Activated CD4-positive, alpha-beta T cell treated with anti-CD3 and anti-CD28 coated beads, Interleukin-2, amount 50 U/mL, for 24 hours (primary cell): ENCODE results near the gene TMPRSS6.

ENCODE experiments used
- DNase-seq, 2 donors: peaks; one replicate each; pipeline ENCODE4 v3.0.0-alpha.2; 2020; ENCODE audit warnings: low read depth in 1 of 2, low spot score in 1 of 2

The TMPRSS6 gene

DNA sequence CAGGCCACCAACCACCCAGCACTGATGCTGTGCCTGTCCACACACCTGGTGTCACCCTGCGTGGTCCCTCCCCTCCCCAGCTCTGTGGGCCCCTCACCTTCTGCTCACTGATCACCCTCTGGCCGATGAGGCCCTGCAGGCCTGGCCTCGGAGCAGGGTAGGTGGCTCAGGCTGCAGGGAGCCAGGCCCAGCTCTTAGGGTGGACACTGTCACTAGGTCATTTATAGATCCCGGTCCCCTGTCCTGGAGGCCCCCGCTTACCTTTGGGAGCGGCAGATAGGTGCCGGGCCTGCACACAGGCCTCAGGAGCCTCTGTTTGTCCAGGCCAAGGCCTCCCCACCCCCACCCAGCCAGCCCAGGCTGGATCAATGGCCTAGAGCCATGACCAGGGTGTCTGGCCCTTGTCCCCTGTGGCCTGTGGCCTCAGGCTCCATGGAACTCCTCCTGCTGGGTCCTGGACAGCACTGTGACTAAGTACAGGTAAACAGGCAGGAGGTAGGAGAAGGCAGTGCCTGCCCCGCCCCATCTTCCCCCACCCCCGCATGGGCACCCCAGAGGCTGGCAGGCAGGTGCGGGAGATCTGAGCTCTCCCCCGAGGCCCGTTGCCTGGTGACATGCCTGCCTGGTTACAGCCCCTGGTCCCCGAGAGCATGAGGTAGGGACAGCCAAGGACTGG lies at the start of gene TMPRSS6:
TMPRSS6 (minus strand) TSS at position 472 of the 676 bp plus-strand sequence. CDS start 6,296 bp downstream, outside the sequence.
- DNase-seq: no peak

DNA sequence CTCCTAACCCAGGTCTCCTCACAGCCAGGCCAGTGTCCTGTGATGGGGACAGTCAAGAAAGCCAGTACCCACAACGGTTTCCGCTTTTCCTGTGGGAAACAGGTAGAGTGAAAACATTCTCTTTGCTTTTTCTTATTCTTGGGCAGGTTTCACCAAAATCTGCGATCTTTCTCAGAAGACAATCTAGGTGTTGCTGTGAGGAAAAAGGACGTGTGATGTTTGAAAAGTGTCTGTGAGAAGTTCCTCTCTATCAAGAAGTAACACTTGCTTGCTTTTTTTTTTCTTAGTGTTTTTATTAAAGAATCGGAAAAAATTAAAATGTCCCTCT lies 49.4 kb upstream of the TMPRSS6 start:
- no peak for DNase-seq

GRCh38 chr22:37157516-37158285 lies 48.2 kb upstream of the TMPRSS6 start:
- DNase-seq: no peak

DNA sequence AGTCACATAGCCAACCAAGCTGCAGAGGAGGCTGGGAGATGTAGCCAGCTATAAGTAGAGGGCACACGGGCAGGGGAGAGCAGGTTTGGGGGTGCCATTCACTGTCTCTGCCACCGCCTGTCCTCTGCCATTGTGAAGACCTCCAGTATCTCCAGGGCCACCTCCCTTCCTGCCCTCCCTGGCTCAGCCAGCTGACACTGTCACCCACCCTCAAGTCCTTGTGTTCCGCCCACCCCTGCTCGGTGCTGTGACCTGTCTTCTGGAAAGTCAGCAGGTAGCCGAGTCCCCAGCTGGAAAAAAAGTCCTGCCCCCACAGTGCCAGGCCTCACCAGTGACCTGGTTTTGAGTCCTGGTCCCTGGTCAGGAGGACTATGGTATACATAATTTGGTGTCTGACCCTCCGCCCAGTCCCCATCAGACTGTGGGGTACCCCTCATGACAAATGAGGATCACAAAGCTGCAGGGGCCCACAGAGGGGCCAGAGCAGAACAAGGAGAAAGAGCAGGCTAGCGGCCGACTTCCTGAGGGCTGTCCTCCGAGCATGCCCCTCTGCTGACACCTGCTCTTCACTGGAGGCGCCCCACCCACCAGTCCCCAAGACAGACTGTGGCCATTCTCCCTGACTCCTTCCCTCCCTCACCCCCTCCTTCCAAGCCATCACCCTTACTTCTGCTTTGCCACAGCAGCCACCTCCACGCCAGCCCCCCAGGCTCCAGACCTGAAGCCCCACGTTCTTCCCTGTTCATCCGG lies 47.3 kb upstream of the TMPRSS6 start:
- no peak for DNase-seq

DNA sequence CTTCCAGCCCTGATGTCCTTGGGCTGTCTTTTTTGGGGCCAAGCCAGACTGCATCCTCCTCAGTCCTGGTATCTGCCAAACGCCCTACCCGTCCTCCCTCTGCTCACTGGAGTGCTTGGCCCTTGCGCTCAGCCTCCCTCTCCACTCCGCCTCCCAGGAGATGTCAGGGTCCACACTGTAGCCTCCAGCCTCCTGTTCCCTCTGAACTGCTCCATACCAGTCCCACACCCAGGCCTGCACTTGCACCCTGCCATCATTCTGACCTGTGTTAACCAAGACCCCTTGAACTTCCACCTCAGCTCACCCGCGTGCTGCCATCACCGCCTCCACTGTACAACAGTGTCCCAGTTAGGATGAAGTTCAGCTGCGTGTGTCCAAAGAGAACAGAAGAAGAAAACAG lies 46.5 kb upstream of the TMPRSS6 start:
- no peak for DNase-seq

DNA sequence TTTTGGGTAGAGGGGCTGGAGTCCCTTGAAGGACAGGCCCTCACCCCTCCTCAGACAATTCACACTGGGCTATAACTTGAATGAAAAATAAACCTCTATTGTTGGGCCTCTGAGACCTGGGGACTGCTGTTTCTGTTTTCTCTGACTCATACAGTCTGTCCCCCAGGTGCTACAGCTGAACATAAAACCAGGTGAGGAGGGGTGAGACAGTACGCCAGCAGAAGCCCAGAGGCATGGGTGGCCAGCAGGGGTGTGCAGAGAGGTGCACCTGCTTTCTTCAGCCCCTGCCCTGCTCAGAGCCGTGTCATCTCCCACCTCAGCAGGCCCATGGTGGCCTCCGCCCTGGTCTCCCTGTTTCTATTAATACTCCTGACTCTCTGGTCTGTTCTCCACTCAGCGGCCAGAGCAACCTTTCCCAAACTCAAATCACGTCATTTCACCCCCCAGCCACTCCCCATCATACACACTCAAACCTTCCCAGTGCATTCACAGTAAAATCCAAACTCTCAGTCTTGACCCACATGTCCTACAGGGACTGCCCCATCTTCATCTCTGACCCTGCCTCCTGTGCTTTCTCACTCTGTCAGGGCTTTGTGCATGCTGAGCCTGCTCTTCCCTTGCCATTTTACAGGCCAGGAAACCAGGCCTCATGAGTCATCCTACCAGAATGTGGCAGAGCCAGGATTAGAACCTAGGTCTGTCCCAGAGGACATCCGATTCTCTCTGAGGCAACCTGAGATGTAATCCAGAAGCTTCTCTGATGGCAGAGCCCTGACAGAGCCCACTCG lies 45.6 kb upstream of the TMPRSS6 start:
- no peak for DNase-seq

GRCh38 chr22:37153901-37154300 lies 44.4 kb upstream of the TMPRSS6 start:
- no peak for DNase-seq

- no peak for DNase-seq
Observed at GRCh38 chr22:37151401-37151800, 41.9 kb upstream of the TMPRSS6 start.

DNA sequence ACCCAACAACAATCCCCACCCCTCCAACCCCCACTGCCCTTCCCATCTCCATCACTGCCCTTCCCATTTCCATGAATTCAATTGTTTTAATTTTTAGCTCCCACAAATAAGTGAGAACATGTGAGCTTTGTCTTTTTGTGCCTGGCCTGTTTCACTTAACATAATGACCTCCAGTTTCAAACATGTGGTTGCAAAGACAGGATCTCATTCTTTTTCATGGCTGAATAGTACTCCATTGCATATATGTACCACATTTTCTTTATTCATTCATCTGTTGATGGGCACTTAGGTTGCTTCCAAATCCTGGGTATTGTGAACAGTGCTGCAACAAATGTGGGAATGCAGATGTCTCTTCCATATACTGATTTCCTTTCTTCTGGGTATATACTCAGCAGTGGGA lies 41.2 kb upstream of the TMPRSS6 start:
- no peak for DNase-seq

DNA sequence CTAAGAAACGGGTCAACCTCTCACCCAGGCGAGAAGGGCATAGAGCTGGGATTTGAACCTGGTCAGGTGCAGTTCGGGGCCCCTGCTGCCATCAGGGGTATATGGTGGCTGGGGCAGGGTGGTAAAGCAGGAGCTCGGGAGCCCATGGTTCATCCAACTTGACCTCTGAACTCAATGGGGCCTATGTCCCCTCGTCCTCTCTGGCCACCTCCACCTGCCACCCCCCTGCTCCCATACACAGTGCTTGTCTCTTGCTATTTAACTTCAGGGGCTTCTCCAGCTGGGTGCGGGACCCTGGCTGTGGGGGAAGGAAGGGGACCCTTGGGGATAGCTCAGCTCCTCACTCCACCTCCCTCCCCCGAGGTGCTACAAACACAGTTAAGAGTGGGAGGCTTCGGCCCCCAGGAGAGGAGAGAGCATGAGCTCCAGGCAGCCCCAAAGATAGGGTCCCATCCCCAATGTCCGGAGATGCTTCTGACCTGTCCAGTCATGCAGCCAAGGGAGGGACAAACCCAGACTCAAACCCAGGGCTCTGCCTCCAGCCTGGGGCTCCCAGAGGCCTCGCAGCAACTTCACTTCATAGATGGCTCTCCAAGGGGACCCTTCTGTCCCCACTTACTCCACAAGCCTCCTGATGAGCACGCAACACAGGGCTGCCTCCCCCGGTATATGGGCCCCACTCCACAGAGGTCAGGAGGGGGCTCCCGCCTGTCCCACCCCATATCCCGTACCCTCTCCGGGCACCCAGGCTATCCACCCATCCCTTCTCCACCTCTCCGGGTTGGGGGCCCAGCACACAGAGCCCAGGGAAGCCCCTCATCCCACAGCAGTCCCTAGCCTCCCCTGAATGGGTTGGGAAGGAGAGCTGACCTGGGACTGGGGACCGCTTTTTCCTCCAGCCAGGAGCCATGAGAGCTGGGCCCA lies 39.5 kb upstream of the TMPRSS6 start:
- no peak for DNase-seq

- DNase-seq: no peak
Observed at GRCh38 chr22:37148031-37148651, 38.6 kb upstream of the TMPRSS6 start.

- DNase-seq: no peak
Observed at GRCh38 chr22:37147186-37147990, 37.9 kb upstream of the TMPRSS6 start.

DNA sequence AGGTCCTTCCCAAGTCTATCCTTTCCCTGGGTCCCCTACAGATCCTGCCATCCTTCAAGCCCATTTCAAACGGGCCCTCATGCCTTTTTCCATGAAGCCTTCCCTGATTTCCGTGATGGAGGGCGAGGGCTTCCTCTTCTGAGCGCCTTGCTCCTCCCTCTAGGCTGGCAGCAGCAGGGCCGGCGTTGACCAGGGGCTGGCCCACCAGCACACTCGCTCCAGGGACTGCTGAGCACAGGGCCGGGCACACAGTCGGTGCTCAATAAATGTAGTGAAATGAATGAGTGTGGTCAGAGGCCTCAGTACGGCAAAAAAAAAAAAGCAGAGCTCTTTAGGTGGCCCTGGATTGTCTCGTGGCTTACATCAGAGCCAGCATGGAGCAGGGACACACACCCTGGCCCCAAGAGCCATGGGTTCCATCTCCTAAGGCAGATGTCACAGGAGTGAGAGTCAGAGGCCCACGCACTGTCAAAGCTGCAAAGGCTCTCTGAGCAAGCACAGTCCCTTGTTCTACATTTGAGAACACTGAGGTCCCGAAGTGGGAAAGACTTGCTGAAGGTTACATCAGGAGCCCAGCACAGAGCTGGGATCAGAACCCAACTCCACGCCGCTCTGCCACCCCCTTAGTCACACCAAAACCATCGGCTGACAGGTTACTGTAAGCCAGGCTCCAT lies 37.1 kb upstream of the TMPRSS6 start:
- no peak for DNase-seq

DNA sequence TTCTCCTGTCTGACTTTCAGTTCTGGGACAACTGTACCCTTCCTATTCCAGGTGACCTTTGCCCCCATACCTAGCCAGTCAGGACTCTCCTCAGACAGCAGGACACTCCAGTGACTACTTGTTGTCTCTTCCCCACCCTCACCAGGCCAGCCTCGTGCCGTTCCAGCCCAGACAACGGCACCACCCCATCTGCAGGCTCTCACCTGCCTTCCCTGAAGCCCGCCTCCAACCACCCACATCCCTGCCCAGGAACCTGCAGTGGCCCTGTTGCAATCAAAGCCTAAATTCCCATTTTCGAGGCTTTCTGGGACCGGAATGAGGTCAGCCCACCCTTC lies 36.5 kb upstream of the TMPRSS6 start:
- DNase-seq: no peak

DNA sequence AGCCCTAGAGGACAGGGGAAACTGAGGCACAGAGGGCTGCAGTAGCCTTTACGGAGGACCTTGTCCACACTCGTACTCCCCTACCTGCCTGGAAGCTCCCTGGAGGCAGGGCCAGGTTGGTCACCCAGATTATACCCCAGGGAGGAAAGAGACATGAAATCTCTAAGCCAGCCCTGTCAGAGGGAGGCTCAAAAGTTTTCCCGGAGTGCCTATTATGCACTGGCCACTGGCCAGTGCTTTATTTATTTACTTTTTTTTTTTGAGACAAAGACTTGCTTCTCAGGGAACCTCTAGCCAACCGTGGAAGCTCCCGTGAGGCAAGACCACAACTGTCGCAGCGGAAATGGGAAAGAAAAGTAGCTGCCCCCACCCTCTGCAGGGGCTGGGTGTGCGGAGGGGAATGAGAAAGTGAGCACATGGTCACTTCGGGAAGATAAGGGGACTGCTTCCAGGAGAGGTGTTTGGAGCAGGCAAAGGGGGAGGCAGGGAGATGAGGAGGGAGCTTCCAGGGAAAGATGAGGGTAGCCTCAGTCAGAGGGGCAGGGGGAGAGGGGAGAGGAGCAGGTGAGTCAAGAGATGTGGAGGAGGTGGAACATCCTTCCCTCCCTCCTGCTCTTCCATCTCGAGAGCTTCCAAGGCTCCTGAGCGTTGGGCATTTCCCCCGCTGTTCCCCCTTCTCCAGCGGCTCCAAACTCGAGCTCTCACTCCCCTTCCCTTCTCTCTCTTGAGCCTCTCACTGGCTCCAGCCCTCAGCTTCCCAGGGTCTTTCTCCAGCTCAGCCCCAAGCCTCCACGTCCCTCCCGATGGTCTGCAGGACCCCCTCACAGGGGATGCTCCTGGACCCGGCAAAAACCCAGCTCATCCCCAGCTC lies 35.9 kb upstream of the TMPRSS6 start:
- DNase-seq: no peak

DNA sequence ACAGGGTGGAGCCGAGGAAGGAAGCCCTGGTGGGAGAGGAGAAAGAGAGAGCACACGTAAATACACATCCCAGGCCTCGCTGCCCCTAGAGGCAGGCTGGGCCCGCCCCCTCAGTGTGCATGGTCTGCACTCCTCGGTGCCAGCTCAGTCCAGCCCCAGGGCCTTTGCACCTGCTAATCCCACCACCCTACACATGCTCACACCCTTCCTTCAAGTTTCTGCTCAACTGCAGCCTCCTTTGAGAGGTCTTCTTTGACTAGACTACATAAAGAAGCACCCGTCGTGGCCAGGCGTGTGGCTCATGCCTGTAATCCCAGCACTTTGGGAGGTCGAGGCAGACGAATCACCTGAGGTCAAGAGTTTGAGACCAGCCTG lies 34.7 kb upstream of the TMPRSS6 start:
- DNase-seq: no peak

DNA sequence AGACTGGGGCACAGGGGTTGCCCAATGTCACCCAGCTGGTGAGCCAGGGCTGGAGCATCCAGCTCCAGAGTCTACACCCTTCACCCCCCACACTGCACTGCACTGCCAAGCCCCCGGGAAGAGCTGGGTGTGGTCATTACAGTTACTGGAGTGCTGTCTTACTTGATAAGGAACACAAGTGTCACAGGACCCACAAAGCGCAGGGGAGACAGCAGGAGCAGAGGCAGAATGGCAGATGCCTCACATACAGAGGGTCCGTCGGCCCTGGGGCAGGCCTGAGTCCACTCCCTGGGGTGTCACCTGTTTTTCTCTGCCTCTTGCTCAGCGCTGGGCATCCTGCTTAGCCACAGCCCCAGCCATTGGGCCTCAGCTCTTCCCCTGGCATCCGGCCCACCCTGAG lies 32.5 kb upstream of the TMPRSS6 start:
- DNase-seq: no peak

DNA sequence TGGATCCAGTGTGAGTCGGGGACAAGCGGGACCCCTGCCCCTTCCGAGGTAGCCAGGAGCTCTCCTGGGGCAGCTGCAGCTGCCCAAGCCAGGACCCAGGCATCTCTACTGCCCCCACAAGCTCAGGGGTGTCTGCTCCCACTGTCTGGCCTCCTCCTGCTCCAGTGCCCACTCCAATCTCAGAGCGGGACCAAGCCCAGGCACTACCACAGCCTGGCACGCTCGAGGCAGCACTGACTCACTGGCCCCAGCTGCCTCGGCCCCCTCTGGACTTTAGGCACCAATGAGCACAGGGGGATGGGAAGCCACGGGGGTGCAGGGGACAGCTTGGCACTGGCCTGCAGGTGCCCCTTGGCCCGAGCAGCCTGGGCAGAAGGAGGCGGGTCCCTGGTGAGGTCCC lies 32.0 kb upstream of the TMPRSS6 start:
- no peak for DNase-seq
